Fibroblast of lung (primary cell): ENCODE results near the gene BTF3.

ENCODE experiments used
- EZH2 ChIP-seq: IDR thresholded peaks from 2 replicates; pipeline ENCODE4 v1.5.1; 2012; ENCODE audit warnings: low read length, control low read depth, mild to moderate bottlenecking; ENCODE audit errors: missing control alignments
- TF ChIP-seq, protein P1 (sequence below), 2 donors: IDR thresholded peaks in 1 of 2; conservative IDR thresholded peaks in 1 of 2; 1 replicate in 1 of 2; 2 replicates in 1 of 2; pipeline ENCODE4 v1.5.1; 2011 to 2012; ENCODE audit warnings: low read length in 2 of 2, control low read depth in 1 of 2, inconsistent platforms in 1 of 2, low read depth in 1 of 2, mild to moderate bottlenecking in 1 of 2

DNA sequence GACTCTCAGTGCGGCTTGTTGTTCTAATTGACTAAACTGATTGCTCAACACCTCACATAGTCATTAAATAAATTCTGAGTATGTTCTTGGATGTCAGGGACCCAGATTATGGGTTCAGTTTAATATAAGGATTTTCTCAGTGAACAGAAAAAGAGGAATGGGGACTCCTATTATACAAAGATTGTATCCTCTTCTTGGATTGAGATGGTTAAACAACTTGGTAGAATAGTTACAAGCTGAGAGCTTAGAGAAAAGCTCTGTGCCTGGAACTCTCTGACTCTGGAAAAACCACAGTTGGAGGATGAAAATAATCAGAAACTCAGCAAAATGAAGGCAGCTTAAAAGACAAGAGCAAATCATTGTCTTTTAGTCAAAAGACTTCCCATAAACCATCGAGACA is 36.7 kb downstream of the BTF3 start:
- TF ChIP-seq, protein P1, sequence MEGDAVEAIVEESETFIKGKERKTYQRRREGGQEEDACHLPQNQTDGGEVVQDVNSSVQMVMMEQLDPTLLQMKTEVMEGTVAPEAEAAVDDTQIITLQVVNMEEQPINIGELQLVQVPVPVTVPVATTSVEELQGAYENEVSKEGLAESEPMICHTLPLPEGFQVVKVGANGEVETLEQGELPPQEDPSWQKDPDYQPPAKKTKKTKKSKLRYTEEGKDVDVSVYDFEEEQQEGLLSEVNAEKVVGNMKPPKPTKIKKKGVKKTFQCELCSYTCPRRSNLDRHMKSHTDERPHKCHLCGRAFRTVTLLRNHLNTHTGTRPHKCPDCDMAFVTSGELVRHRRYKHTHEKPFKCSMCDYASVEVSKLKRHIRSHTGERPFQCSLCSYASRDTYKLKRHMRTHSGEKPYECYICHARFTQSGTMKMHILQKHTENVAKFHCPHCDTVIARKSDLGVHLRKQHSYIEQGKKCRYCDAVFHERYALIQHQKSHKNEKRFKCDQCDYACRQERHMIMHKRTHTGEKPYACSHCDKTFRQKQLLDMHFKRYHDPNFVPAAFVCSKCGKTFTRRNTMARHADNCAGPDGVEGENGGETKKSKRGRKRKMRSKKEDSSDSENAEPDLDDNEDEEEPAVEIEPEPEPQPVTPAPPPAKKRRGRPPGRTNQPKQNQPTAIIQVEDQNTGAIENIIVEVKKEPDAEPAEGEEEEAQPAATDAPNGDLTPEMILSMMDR (conservative IDR thresholded peaks at IDR 0.05 in 1 of 2, IDR thresholded peaks at IDR 0.05 in 1 of 2; ENCODE audit: low read depth in 1 of 2, low read length in 2 of 2): no peak
- TF ChIP-seq EZH2: no peak
